CD4-positive, alpha-beta T cell (primary cell): ENCODE data around the gene C7orf33. TPM values are rescaled to one million over a fixed set of nuclear protein-coding genes. Genes with fewer than 3 reads are reported as not detected.
"Not testable (repeated sequence)": the region's sequence is repeated elsewhere in the genome, so short reads cannot be mapped to it uniquely, and the experiment has no call there.

Experiments
- ATAC-seq: fragments of 200-7000 bp; cut with Tn5 transposase; one replicate; pipeline ENCODE4 v1.10.0; 2022; ENCODE audit warnings: mild to moderate bottlenecking; ENCODE audit not compliant: poor library complexity
- CTCF ChIA-PET: fragments of 350-600 bp; sonication (Branson Sonifier 250); formaldehyde crosslinking; loops from one replicate; lab custom pipeline; 2021; ENCODE audit warnings: antibody characterized with exemption, inconsistent platforms; lab: Charles Lee
- POLR2A ChIA-PET: fragments of 350-600 bp; sonication (Branson Sonifier 250); formaldehyde crosslinking; loops from one replicate; lab custom pipeline; 2021; ENCODE audit warnings: antibody characterized with exemption, inconsistent platforms; lab: Charles Lee
- DNase-seq, 14 experiments: peaks; one replicate each; pipeline ENCODE4 v3.0.0-alpha.2; 2013 to 2020; ENCODE audit warnings: mixed read lengths in 2 of 14
- H3K27ac ChIP-seq, 2 donors: one replicate each; pipeline versions ENCODE4 v1.5.1 to v1.7.0; 2013; ENCODE audit warnings: low read length in 2 of 2, low read depth in 1 of 2, mild to moderate bottlenecking in 1 of 2
- H3K27me3 ChIP-seq, 2 experiments: 1 replicate in 1 of 2; 2 replicates in 1 of 2; pipeline versions ENCODE4 v1.6.1 to v1.7.0; 2013; ENCODE audit warnings: low read length in 2 of 2, control low read depth in 1 of 2, mild to moderate bottlenecking in 1 of 2, moderate library complexity in 1 of 2; ENCODE audit not compliant: insufficient read depth in 2 of 2, control insufficient read depth in 1 of 2
- H3K36me3 ChIP-seq: one replicate; pipeline ENCODE4 v1.6.1; 2013; ENCODE audit warnings: low read length, control low read depth; ENCODE audit not compliant: insufficient read depth
- H3K4me1 ChIP-seq: one replicate; pipeline ENCODE4 v1.6.1; 2013; ENCODE audit warnings: low read length, control low read depth; ENCODE audit not compliant: insufficient read depth
- H3K4me3 ChIP-seq: one replicate; pipeline ENCODE4 v1.5.1; 2013; ENCODE audit warnings: mild to moderate bottlenecking, low read length, moderate library complexity
- H3K9me3 ChIP-seq, 2 experiments: 1 replicate in 1 of 2; 2 replicates in 1 of 2; pipeline versions ENCODE4 v1.6.1 to v1.7.0; 2013; ENCODE audit warnings: low read length in 2 of 2, mild to moderate bottlenecking in 2 of 2, control low read depth in 1 of 2, moderate library complexity in 1 of 2; ENCODE audit not compliant: control insufficient read depth in 1 of 2, insufficient read depth in 1 of 2
- H3K27ac Mint-ChIP-seq: one replicate; pipeline ENCODE4 v1.8.0; 2020; ENCODE audit warnings: mixed read lengths
- H3K27me3 Mint-ChIP-seq: one replicate; pipeline ENCODE4 v1.8.0; 2021; ENCODE audit warnings: mixed read lengths
- H3K36me3 Mint-ChIP-seq: one replicate; pipeline ENCODE4 v1.8.0; 2021; ENCODE audit warnings: low read depth, mixed read lengths
- H3K4me1 Mint-ChIP-seq: one replicate; pipeline ENCODE4 v1.8.0; 2021; ENCODE audit warnings: low read depth, mixed read lengths
- H3K4me3 Mint-ChIP-seq: one replicate; pipeline ENCODE4 v1.8.0; 2020; ENCODE audit warnings: mild to moderate bottlenecking, mixed read lengths
- H3K9me3 Mint-ChIP-seq: one replicate; pipeline ENCODE4 v1.8.0; 2020; ENCODE audit warnings: mixed read lengths
- CTCF ChIP-seq: fragments of 200-600 bp; IDR thresholded peaks from one replicate; pipeline ENCODE4 v1.8.0; 2022; ENCODE audit warnings: antibody characterized with exemption, mild to moderate bottlenecking
- intact Hi-C, 2 experiments: fragments of 100-400 bp; cut with DNase I in 1 of 2; cut with micrococcal nuclease in 1 of 2; formaldehyde crosslinking; loops; one replicate each; pipeline versions ENCODE4 v1.15.1 to v1.9.0; 2023 to 2025; cut with DNase I, micrococcal nuclease
- total RNA-seq, 174 experiments: library from RNA in 2 of 174; stranded (reverse) in 2 of 174; gene quantifications; one replicate each; pipeline ENCODE4 v1.2.3 and lab custom pipeline; 2021 to 2026

The C7orf33 gene
- total RNA-seq, 2 experiments from 2014 or later = not detected

GRCh38 chr7:148566736-148567135, 23.8 kb upstream of the C7orf33 start:
- ATAC-seq (no peak), DNase-seq (no peak)
- H3K36me3 ChIP-seq = no peaks in the 10 kb centered on the region
- H3K27ac ChIP-seq = no peak overlapping the region
- H3K9me3 ChIP-seq = no peaks in the 10 kb centered on the region
- CTCF ChIA-PET = interaction anchor here (1.7 kb wide), 1 partner anchor 9 kb away, joined by 5 read pairs; no protein-coding TSS in a partner anchor
- intact Hi-C loops = no loop called here
- no peaks in the 10 kb centered on the region for H3K9me3 Mint-ChIP-seq
- H3K27me3 Mint-ChIP-seq = no peaks in the 10 kb centered on the region
- H3K4me1 ChIP-seq = peaks cover 9% of the 10 kb centered on the region
- no peak for TF ChIP-seq CTCF
- no peaks in the 10 kb centered on the region for H3K27me3 ChIP-seq
- no peak overlapping the region for H3K27ac Mint-ChIP-seq
- POLR2A ChIA-PET = no interaction called here
- H3K4me3 ChIP-seq = no peak overlapping the region
- H3K4me1 Mint-ChIP-seq = peaks cover 15% of the 10 kb centered on the region
- H3K4me3 Mint-ChIP-seq = no peak overlapping the region
- H3K36me3 Mint-ChIP-seq = no peaks in the 10 kb centered on the region

- H3K4me1 ChIP-seq = peaks cover 9% of the 10 kb centered on the region
- H3K4me3 ChIP-seq = no peak overlapping the region
- H3K9me3 ChIP-seq = no peaks in the 10 kb centered on the region
- ChIA-PET CTCF (interaction anchor here (1.7 kb wide), 1 partner anchor 8 kb away, joined by 5 read pairs; no protein-coding TSS in a partner anchor), POLR2A (no interaction called here)
- no peaks in the 10 kb centered on the region for H3K36me3 ChIP-seq
- no peak for DNase-seq
- peaks cover 15% of the 10 kb centered on the region for H3K4me1 Mint-ChIP-seq
- H3K9me3 Mint-ChIP-seq = no peaks in the 10 kb centered on the region
- no peaks in the 10 kb centered on the region for H3K36me3 Mint-ChIP-seq
- no peak for TF ChIP-seq CTCF
- ATAC-seq = no peak
- H3K27me3 Mint-ChIP-seq = no peaks in the 10 kb centered on the region
- H3K4me3 Mint-ChIP-seq = no peak overlapping the region
- H3K27ac ChIP-seq = no peak overlapping the region
- H3K27ac Mint-ChIP-seq = no peak overlapping the region
- intact Hi-C loops = no loop called here
- no peaks in the 10 kb centered on the region for H3K27me3 ChIP-seq
These were observed 23.0 kb upstream of the C7orf33 start for GRCh38 chr7:148567524-148567923.

DNA sequence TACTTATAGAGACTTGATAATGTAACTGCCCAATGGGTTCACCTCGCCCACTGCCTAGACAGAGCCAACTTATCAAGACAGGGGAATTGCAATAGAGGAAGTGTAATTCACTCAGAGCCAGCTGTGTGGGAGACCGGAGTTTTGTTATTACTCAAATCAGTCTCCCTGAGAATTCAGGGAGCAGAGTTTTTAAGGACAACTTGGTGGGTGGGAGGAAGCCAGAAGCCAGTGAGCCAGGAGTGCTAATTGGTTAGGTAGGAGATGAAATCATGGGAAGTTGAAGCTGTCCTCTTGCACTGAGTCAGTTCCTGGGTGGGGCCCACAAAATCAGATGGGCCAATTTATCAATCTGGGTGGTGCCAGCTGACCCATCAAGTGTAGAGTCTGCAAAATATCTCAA, 20.1 kb upstream of the C7orf33 start:
- Mint-ChIP-seq H3K27ac (no peak overlapping the region), H3K4me3 (no peak overlapping the region), H3K36me3 (no peaks in the 10 kb centered on the region), H3K4me1 (peaks cover under 1% of the 10 kb centered on the region), H3K9me3 (no peaks in the 10 kb centered on the region), H3K27me3 (no peaks in the 10 kb centered on the region)
- ATAC-seq (no peak), DNase-seq (no peak)
- no peak overlapping the region for H3K4me3 ChIP-seq
- no peaks in the 10 kb centered on the region for H3K27me3 ChIP-seq
- no peak overlapping the region for H3K27ac ChIP-seq
- no peak for TF ChIP-seq CTCF
- H3K9me3 ChIP-seq = no peaks in the 10 kb centered on the region
- no peaks in the 10 kb centered on the region for H3K36me3 ChIP-seq
- CTCF ChIA-PET = no interaction called here
- intact Hi-C loops = loop anchor here in 1 of 2 experiments (10.0 kb wide), 1 partner anchor 204 kb away; no protein-coding TSS in a partner anchor
- peaks cover under 1% of the 10 kb centered on the region for H3K4me1 ChIP-seq
- POLR2A ChIA-PET = no interaction called here

- H3K36me3 ChIP-seq, H3K4me1 ChIP-seq, H3K27me3 ChIP-seq, H3K9me3 Mint-ChIP-seq, H3K4me3 ChIP-seq, H3K27me3 Mint-ChIP-seq, CTCF ChIA-PET, ATAC-seq, DNase-seq, H3K9me3 ChIP-seq, H3K4me3 Mint-ChIP-seq, POLR2A ChIA-PET, H3K27ac Mint-ChIP-seq, H3K36me3 Mint-ChIP-seq, H3K27ac ChIP-seq, H3K4me1 Mint-ChIP-seq: not testable (repeated sequence)
- intact Hi-C loops = loop anchor here in 1 of 2 experiments (10.0 kb wide), 1 partner anchor 204 kb away; no protein-coding TSS in a partner anchor
These were observed 19.6 kb upstream of the C7orf33 start for GRCh38 chr7:148570973-148571372.
